Sigmoid colon (tissue), 4 donors: ENCODE results near the gene FAM114A1.

Experiments
- EP300 ChIP-seq, 4 donors: sonication (generic); formaldehyde crosslinking; IDR thresholded peaks; one replicate each; pipeline ENCODE4 v1.6.1; 2017; ENCODE audit warnings: antibody characterized with exemption in 4 of 4
- POLR2A ChIP-seq, 2 donors: fragments of 450-650 bp; IDR thresholded peaks; one replicate each; pipeline ENCODE4 v1.6.1; 2016; ENCODE audit warnings: antibody characterized with exemption in 2 of 2, mild to moderate bottlenecking in 2 of 2, moderate library complexity in 2 of 2
- POLR2AphosphoS5 ChIP-seq, 4 donors: sonication (generic); formaldehyde crosslinking; IDR thresholded peaks; one replicate each; pipeline ENCODE4 v1.6.1; 2017; ENCODE audit warnings: antibody characterized with exemption in 4 of 4
- TF ChIP-seq, protein P1 (sequence below), 4 experiments: fragments of 450-650 bp in 3 of 4; fragments of 200-600 bp in 1 of 4; IDR thresholded peaks; one replicate each; pipeline ENCODE4 v1.5.1; 2016 to 2019; ENCODE audit warnings: antibody characterized with exemption in 4 of 4, mild to moderate bottlenecking in 3 of 4, moderate library complexity in 2 of 4

DNA sequence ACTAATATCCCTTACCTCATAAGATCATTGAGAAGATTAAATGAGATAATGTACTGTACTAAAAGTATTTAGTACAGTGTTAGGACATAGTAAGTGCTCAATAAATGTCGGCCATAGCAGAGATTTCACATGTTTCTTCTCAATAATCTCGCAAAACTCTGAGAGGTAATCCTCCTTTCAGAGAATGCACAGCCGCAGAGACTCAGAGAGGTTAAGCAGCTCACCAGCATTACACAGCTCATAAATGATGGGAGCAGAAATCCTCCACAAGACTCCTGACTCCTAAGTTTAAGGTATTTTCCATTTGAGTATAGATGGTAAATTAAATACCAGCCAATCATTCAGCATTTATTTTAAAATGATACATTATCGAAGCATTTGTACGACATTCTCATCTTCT lies 34.6 kb downstream of the FAM114A1 start:
- no peak for TF ChIP-seq POLR2A (IDR thresholded peaks at IDR 0.05)
- TF ChIP-seq, protein P1, sequence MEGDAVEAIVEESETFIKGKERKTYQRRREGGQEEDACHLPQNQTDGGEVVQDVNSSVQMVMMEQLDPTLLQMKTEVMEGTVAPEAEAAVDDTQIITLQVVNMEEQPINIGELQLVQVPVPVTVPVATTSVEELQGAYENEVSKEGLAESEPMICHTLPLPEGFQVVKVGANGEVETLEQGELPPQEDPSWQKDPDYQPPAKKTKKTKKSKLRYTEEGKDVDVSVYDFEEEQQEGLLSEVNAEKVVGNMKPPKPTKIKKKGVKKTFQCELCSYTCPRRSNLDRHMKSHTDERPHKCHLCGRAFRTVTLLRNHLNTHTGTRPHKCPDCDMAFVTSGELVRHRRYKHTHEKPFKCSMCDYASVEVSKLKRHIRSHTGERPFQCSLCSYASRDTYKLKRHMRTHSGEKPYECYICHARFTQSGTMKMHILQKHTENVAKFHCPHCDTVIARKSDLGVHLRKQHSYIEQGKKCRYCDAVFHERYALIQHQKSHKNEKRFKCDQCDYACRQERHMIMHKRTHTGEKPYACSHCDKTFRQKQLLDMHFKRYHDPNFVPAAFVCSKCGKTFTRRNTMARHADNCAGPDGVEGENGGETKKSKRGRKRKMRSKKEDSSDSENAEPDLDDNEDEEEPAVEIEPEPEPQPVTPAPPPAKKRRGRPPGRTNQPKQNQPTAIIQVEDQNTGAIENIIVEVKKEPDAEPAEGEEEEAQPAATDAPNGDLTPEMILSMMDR (IDR thresholded peaks at IDR 0.05) = no peak
- TF ChIP-seq POLR2AphosphoS5 (IDR thresholded peaks at IDR 0.05) = no peak
- TF ChIP-seq EP300 (IDR thresholded peaks at IDR 0.05) = no peak
